GM12878 (cell line): Measurements from ENCODE around the gene SIGLEC5. TPM values are rescaled to one million over a fixed set of nuclear protein-coding genes. Genes with fewer than 3 reads are reported as not detected.
A peak's percentile ranks its signal among the peaks of the same experiment; 100 is the strongest.

Experiments used
- ATAC-seq: fragments of 200-7000 bp; cut with Tn5 transposase; 3 replicates; pipeline ENCODE4 v1.9.1; 2020; ENCODE audit warnings: mild to moderate bottlenecking, moderate library complexity
- BruUV-seq: library from RNA; stranded (reverse); fragments of 400-500 nt; replicated peaks from 2 replicates; lab custom pipeline; 2021; lab: Mats Ljungman, UMichigan
- CTCF ChIA-PET: fragments of 300-600 bp; sonication (Branson Sonifier 250); formaldehyde crosslinking; extraction: SDS; loops from one replicate; lab custom pipeline; 2021; ENCODE audit warnings: inconsistent platforms; lab: Yijun Ruan, JAX
- POLR2A ChIA-PET: fragments of 350-600 bp; formaldehyde crosslinking; extraction: SDS; loops from one replicate; lab custom pipeline; 2021; ENCODE audit warnings: inconsistent platforms; lab: Charles Lee
- RAD21 ChIA-PET: fragments of 300-600 bp; sonication (Branson Sonifier 250); formaldehyde crosslinking; loops from one replicate; lab custom pipeline; 2023; ENCODE audit warnings: antibody characterized with exemption; ENCODE audit not compliant: unreplicated experiment; lab: Charles Lee
- SMC1A ChIA-PET: fragments of 300-600 bp; sonication (Branson Sonifier 250); formaldehyde crosslinking; loops from one replicate; lab custom pipeline; 2023; ENCODE audit not compliant: unreplicated experiment, uncharacterized antibody; lab: Charles Lee
- DNase-seq: peaks from one replicate; pipeline ENCODE4 v3.0.0-alpha.2; 2011; ENCODE audit warnings: low read depth, low spot score
- FAIRE-seq: peaks from 3 replicates; lab custom pipeline; 2011; peaks lifted over from hg19 to GRCh38; lab: Jason Lieb, UNC
- H2AFZ ChIP-seq: 2 replicates; pipeline ENCODE4 v1.6.0; 2011; ENCODE audit warnings: low read depth, low read length, control low read depth; ENCODE audit not compliant: control insufficient read depth
- H3K27ac ChIP-seq: 2 replicates; pipeline ENCODE4 v1.5.1; 2011; ENCODE audit warnings: control low read depth; ENCODE audit not compliant: control insufficient read depth, insufficient read depth
- H3K27me3 ChIP-seq, 2 experiments: replicated peaks in 1 of 2; 2 replicates each; pipeline versions ENCODE4 v1.6.0 to v1.6.1; 2011; ENCODE audit warnings: low read length in 1 of 2; ENCODE audit not compliant: control insufficient read depth in 2 of 2, insufficient read depth in 2 of 2
- H3K36me3 ChIP-seq, 2 experiments: 2 replicates each; pipeline ENCODE4 v1.5.1; 2011; ENCODE audit warnings: low read length in 1 of 2; ENCODE audit not compliant: control insufficient read depth in 2 of 2, insufficient read depth in 2 of 2
- H3K4me1 ChIP-seq: 2 replicates; pipeline ENCODE4 v1.6.1; 2011; ENCODE audit warnings: mild to moderate bottlenecking, low read length, moderate library complexity, mixed read lengths; ENCODE audit not compliant: control insufficient read depth, insufficient read depth
- H3K4me2 ChIP-seq: 2 replicates; pipeline ENCODE4 v1.6.0; 2011; ENCODE audit warnings: control low read depth; ENCODE audit not compliant: control insufficient read depth, insufficient read depth
- H3K4me3 ChIP-seq: fragments of 200-600 bp; sonication (generic); 2 replicates; pipeline ENCODE4 v1.5.1; 2016
- H3K79me2 ChIP-seq: 2 replicates; pipeline ENCODE4 v1.6.0; 2011; ENCODE audit warnings: low read length; ENCODE audit not compliant: control insufficient read depth, insufficient read depth
- H3K9ac ChIP-seq: 2 replicates; pipeline ENCODE4 v1.8.0; 2011; ENCODE audit warnings: low read length, control low read depth, mixed read lengths; ENCODE audit not compliant: control insufficient read depth, insufficient read depth
- H3K9me3 ChIP-seq: replicated peaks from 3 replicates; pipeline ENCODE4 v1.5.1; 2011; ENCODE audit warnings: mild to moderate bottlenecking, low read length; ENCODE audit not compliant: control insufficient read depth, insufficient read depth
- H4K20me1 ChIP-seq: 2 replicates; pipeline ENCODE4 v1.6.0; 2011; ENCODE audit not compliant: control insufficient read depth, insufficient read depth
- BCL3 ChIP-seq: IDR thresholded peaks from 2 replicates; pipeline ENCODE4 v1.6.1; 2011; ENCODE audit warnings: borderline replicate concordance, low read depth, mild to moderate bottlenecking, moderate library complexity, low read length; ENCODE audit not compliant: insufficient read depth, poor library complexity, severe bottlenecking
- CEBPB ChIP-seq, 2 experiments: fragments of 150-350 bp in 1 of 2; IDR thresholded peaks; 2 replicates each; pipeline ENCODE4 v1.6.1; 2012 to 2014; ENCODE audit warnings: low read depth in 2 of 2, low read length in 2 of 2, borderline replicate concordance in 1 of 2, inconsistent platforms in 1 of 2
- EZH2 ChIP-seq: IDR thresholded peaks from 2 replicates; pipeline ENCODE4 v1.6.1; 2012; ENCODE audit warnings: low read depth, mild to moderate bottlenecking, control low read depth, inconsistent platforms, low read length, borderline replicate concordance; ENCODE audit not compliant: control insufficient read depth
- GABPA ChIP-seq: IDR thresholded peaks from 2 replicates; pipeline ENCODE4 v1.6.1; 2014; ENCODE audit warnings: antibody characterized with exemption, low read depth, mild to moderate bottlenecking, inconsistent platforms
- IKZF1 ChIP-seq: fragments of 450-650 bp; conservative IDR thresholded peaks from 2 replicates; pipeline ENCODE4 v1.6.1; 2017; ENCODE audit warnings: antibody characterized with exemption, mild to moderate bottlenecking
- KLF5 ChIP-seq: fragments of 450-650 bp; IDR thresholded peaks from 2 replicates; pipeline ENCODE4 v1.6.1; 2014; ENCODE audit warnings: mild to moderate bottlenecking; ENCODE audit not compliant: partially characterized antibody
- MEF2A ChIP-seq: IDR thresholded peaks from 2 replicates; pipeline ENCODE4 v1.6.1; 2011; ENCODE audit warnings: low read depth, mild to moderate bottlenecking, low read length, moderate library complexity; ENCODE audit not compliant: insufficient read depth
- MTA2 ChIP-seq: fragments of 450-650 bp; IDR thresholded peaks from 2 replicates; pipeline ENCODE4 v1.6.1; 2016; ENCODE audit warnings: low read depth, mild to moderate bottlenecking, moderate library complexity
- MTA3 ChIP-seq: IDR thresholded peaks from 2 replicates; pipeline ENCODE4 v1.6.1; 2012; ENCODE audit warnings: low read length, inconsistent platforms, borderline replicate concordance
- NFIC ChIP-seq: IDR thresholded peaks from 2 replicates; pipeline ENCODE4 v1.6.1; 2012; ENCODE audit warnings: low read depth, mild to moderate bottlenecking, inconsistent platforms, low read length, moderate library complexity
- NR2F1 ChIP-seq: fragments of 450-650 bp; conservative IDR thresholded peaks from 2 replicates; pipeline ENCODE4 v1.6.1; 2017; ENCODE audit warnings: mild to moderate bottlenecking
- PKNOX1 ChIP-seq: fragments of 450-650 bp; IDR thresholded peaks from 2 replicates; pipeline ENCODE4 v1.6.1; 2016; ENCODE audit warnings: mild to moderate bottlenecking
- POU2F2 ChIP-seq: IDR thresholded peaks from 3 replicates; pipeline ENCODE4 v1.6.1; 2011; ENCODE audit warnings: low read depth, mild to moderate bottlenecking, low read length, borderline replicate concordance
- ZSCAN29 ChIP-seq: fragments of 450-650 bp; IDR thresholded peaks from 2 replicates; pipeline ENCODE4 v1.6.1; 2017; ENCODE audit warnings: mild to moderate bottlenecking, moderate library complexity
- WGBS: methylation state at CpG from one replicate; pipeline ENCODE4 v1.1.6; 2016; ENCODE audit warnings: low lambda C conversion rate; ENCODE audit not compliant: insufficient replicate concordance, insufficient coverage; ENCODE audit errors: missing lambda C conversion rate; 5-methylcytosine and 5-hydroxymethylcytosine counted together
- in situ Hi-C: fragments of 300-500 bp; cut with MboI; formaldehyde crosslinking; loops from 9 replicates; pipeline ENCODE4 v1.14.3; 2018; ENCODE audit warnings: mixed read lengths
- intact Hi-C: fragments of 100-400 bp; cut with micrococcal nuclease; formaldehyde crosslinking; loops from one replicate; pipeline ENCODE4 v1.14.2; 2022; ENCODE audit not compliant: unreplicated experiment
- polyA plus RNA-seq, 11 experiments: library from polyadenylated mRNA; depleted of rRNA in 4 of 11; unstranded in 6 of 11; stranded (reverse) in 5 of 11; fragments of >200 nt; fragmentation: Nextera tagmentation in 4 of 11; fragmentation: Illumina TruSeq in 1 of 11; extraction: Ambion mirVana in 4 of 11; extraction: Trizol in 1 of 11; gene quantifications; 1 replicate in 1 of 11; 2 replicates in 10 of 11; pipeline versions ENCODE4 v1.2.1 to v1.2.3, GENCODE V29; 2011 to 2016; ENCODE audit warnings: inconsistent platforms in 2 of 11, missing spikeins in 2 of 11, low read depth in 1 of 11
- total RNA-seq, 4 experiments: library from RNA; depleted of rRNA in 3 of 4; stranded (reverse); fragments of >200 nt in 3 of 4; fragmentation: Illumina TruSeq in 1 of 4; extraction: Trizol in 1 of 4; gene quantifications; 2 replicates each; pipeline versions ENCODE4 v1.2.1 to v1.2.3, GENCODE V29; 2013 to 2021
- TF ChIP-seq, protein P1 (sequence below): IDR thresholded peaks from 2 replicates; pipeline ENCODE4 v1.6.1; 2012; ENCODE audit warnings: improper control_type of control experiment, low read depth, low read length; ENCODE audit not compliant: insufficient replicate concordance

Gene SIGLEC5
- total and polyA plus RNA-seq, 10 of the 15 experiments (the other 5 are each of a cell fraction or from before 2014, with no cell fraction given), result 0.05 to 2.5 (median 1.4) TPM; not detected in 1

GRCh38 chr19:51607077-51607476, 23.1 kb downstream of the SIGLEC5 start:
- DNase-seq (peak; percentile 90), ATAC-seq (peak; percentile 99), FAIRE-seq (peak; percentile 98)
- RAD21 ChIA-PET, result interaction anchor here (1.4 to 2.3 kb wide), 2 partner anchors 36 to 50 kb away, joined by 3 to 12 read pairs; partner anchors contain the start of gene ZNF175
- WGBS, result 0% methylated on average over 6 of the region's 6 CpGs
- no peaks in the 10 kb centered on the region for H4K20me1 ChIP-seq
- H3K27me3 ChIP-seq, result no peaks in the 10 kb centered on the region
- CTCF ChIA-PET, result interaction anchor here (0.6 to 3.9 kb wide), 14 partner anchors 9 to 190 kb away, joined by 3 to 24 read pairs (median 3); partner anchors contain the start of gene SIGLEC10
- H3K36me3 ChIP-seq, result no peaks in the 10 kb centered on the region
- intact Hi-C loops (loop anchor here (5.0 kb wide), 1 partner anchor 35 kb away; the partner anchor contains the start of gene ZNF175), in situ Hi-C loops (no loop called here)
- BruUV-seq, result no TSS peak
- H3K4me2 ChIP-seq, result peak overlapping the region; percentile 99
- peak overlapping the region; percentile 61 for H3K9ac ChIP-seq
- no peaks in the 10 kb centered on the region; the same call in 2 of the 3 replicates for H3K9me3 ChIP-seq
- no peak overlapping the region for H3K4me3 ChIP-seq
- H3K27ac ChIP-seq, result peak overlapping the region; percentile 84
- POLR2A ChIA-PET, result interaction anchor here (0.6 kb wide), 1 partner anchor 60 kb away, joined by 5 read pairs; no protein-coding TSS in a partner anchor
- H2AFZ ChIP-seq, result no peak overlapping the region; the same call in 1 of the 2 replicates
- SMC1A ChIA-PET, result interaction anchor here (0.6 to 3.0 kb wide), 6 partner anchors 11 to 54 kb away, joined by 3 to 19 read pairs (median 6); no protein-coding TSS in a partner anchor
- peaks cover 39% of the 10 kb centered on the region for H3K4me1 ChIP-seq
- no peaks in the 10 kb centered on the region for H3K79me2 ChIP-seq
- TF ChIP-seq PKNOX1 (peak; percentile 86), BCL3 (peak; percentile 96), NR2F1 (peak; percentile 96), IKZF1 (peak; percentile 92), GABPA (0 out of 2 replicates have a peak, but pooled peaks have one; percentile 57), MTA3 (peak; percentile 96; the same call in 1 of the 2 replicates), MEF2A (peak; percentile 91), EZH2 (no peak), POU2F2 (peak; percentile 94; the same call in 2 of the 3 replicates), CEBPB (IDR thresholded peaks at IDR 0.05; ENCODE audit: borderline replicate concordance in 1 of 2, low read depth in 2 of 2, low read length in 2 of 2) (peak in 1 of 2 experiments; percentile 93; a peak in 1 of 4 replicates), KLF5 (peak; percentile 53), NFIC (peak; percentile 98), MTA2 (peak; percentile 93), ZSCAN29 (peak; percentile 57; the same call in 1 of the 2 replicates)
- TF ChIP-seq, protein P1, sequence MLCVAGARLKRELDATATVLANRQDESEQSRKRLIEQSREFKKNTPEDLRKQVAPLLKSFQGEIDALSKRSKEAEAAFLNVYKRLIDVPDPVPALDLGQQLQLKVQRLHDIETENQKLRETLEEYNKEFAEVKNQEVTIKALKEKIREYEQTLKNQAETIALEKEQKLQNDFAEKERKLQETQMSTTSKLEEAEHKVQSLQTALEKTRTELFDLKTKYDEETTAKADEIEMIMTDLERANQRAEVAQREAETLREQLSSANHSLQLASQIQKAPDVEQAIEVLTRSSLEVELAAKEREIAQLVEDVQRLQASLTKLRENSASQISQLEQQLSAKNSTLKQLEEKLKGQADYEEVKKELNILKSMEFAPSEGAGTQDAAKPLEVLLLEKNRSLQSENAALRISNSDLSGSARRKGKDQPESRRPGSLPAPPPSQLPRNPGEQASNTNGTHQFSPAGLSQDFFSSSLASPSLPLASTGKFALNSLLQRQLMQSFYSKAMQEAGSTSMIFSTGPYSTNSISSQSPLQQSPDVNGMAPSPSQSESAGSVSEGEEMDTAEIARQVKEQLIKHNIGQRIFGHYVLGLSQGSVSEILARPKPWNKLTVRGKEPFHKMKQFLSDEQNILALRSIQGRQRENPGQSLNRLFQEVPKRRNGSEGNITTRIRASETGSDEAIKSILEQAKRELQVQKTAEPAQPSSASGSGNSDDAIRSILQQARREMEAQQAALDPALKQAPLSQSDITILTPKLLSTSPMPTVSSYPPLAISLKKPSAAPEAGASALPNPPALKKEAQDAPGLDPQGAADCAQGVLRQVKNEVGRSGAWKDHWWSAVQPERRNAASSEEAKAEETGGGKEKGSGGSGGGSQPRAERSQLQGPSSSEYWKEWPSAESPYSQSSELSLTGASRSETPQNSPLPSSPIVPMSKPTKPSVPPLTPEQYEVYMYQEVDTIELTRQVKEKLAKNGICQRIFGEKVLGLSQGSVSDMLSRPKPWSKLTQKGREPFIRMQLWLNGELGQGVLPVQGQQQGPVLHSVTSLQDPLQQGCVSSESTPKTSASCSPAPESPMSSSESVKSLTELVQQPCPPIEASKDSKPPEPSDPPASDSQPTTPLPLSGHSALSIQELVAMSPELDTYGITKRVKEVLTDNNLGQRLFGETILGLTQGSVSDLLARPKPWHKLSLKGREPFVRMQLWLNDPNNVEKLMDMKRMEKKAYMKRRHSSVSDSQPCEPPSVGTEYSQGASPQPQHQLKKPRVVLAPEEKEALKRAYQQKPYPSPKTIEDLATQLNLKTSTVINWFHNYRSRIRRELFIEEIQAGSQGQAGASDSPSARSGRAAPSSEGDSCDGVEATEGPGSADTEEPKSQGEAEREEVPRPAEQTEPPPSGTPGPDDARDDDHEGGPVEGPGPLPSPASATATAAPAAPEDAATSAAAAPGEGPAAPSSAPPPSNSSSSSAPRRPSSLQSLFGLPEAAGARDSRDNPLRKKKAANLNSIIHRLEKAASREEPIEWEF, result no peak
